ENCODE measurements around the gene TOMM34. TPM values are rescaled to one million over a fixed set of nuclear protein-coding genes. Genes with fewer than 3 reads are reported as not detected.

Gene TOMM34
- total RNA-seq, 4 donors from 2014 or later: 5.8 to 14.8 (median 13.9) TPM

DNA sequence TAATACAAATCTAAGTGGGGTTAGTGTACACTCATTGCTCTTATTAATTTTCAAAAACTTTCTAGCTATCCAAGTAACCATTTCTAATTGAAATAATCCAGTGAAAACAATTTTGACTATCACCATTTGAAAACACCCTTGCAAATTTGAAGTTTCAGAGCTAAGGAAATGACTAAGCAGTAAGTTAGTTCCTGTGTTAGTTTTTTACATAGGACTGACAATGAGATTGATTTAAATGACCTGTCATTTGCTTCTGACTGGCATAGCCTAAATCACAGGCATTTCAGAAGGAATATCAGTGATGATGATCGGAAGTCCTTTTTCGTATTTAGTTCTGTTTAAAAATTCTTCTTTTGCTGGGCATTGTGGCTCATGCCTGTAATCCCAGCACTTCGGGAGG is 33.1 kb upstream of the TOMM34 start:
- H3K4me3 ChIP-seq: no peak overlapping the region
- DNase-seq (ENCODE audit: extremely low spot score): no peak
- no peaks in the 10 kb centered on the region for H3K27me3 ChIP-seq
- intact Hi-C loops (cut with DNase I): no loop called here
- no peaks in the 10 kb centered on the region for H3K9me3 ChIP-seq
- peak overlapping the region in 2 of 4 donors; percentile 17 to 34 for H3K27ac ChIP-seq (replicated peaks in 1 of 4)
- 87% methylated on average over 3 of the region's 3 CpGs for WGBS
- peaks cover 21 to 41% (median 31%) of the 10 kb centered on the region in 4 donors for H3K36me3 ChIP-seq
- no peak for TF ChIP-seq POLR2AphosphoS5 (IDR thresholded peaks at IDR 0.05)
- TF ChIP-seq EP300 (IDR thresholded peaks at IDR 0.05): no peak
- TF ChIP-seq, protein P1, sequence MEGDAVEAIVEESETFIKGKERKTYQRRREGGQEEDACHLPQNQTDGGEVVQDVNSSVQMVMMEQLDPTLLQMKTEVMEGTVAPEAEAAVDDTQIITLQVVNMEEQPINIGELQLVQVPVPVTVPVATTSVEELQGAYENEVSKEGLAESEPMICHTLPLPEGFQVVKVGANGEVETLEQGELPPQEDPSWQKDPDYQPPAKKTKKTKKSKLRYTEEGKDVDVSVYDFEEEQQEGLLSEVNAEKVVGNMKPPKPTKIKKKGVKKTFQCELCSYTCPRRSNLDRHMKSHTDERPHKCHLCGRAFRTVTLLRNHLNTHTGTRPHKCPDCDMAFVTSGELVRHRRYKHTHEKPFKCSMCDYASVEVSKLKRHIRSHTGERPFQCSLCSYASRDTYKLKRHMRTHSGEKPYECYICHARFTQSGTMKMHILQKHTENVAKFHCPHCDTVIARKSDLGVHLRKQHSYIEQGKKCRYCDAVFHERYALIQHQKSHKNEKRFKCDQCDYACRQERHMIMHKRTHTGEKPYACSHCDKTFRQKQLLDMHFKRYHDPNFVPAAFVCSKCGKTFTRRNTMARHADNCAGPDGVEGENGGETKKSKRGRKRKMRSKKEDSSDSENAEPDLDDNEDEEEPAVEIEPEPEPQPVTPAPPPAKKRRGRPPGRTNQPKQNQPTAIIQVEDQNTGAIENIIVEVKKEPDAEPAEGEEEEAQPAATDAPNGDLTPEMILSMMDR (IDR thresholded peaks at IDR 0.05): no peak
- TF ChIP-seq POLR2A (IDR thresholded peaks at IDR 0.05; ENCODE audit: low read depth): no peak
- peaks cover 9 to 25% (median 22%) of the 10 kb centered on the region in 4 donors for H3K4me1 ChIP-seq

DNA sequence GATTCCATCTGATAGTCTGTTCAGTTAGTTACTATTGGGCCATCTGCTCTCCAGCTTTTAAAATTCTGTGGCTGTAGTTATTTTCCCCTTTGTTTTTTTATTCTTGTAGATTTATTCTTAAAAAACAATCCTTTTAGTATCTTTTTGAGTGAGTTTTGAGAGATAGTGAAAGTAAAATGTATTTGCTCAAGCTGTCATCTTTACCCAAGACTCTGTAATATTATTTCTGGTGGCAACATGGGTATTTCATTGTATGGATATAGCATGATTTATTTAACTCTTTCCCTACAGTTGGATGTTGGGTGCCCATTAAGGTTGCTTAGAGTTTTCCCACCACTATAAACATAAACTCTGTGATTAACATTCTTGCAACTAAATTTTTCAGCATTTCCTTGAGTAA is 30.8 kb upstream of the TOMM34 start:
- Histone ChIP-seq H3K4me3 (peak overlapping the region; percentile 0 to 28 (median 10)), H3K9me3 (no peaks in the 10 kb centered on the region), H3K4me1 (peaks cover 9 to 25% (median 22%) of the 10 kb centered on the region in 4 donors), H3K27me3 (no peaks in the 10 kb centered on the region), H3K36me3 (peaks cover 5 to 41% (median 20%) of the 10 kb centered on the region in 4 donors), H3K27ac (replicated peaks in 1 of 4) (peak overlapping the region; percentile 35 to 57 (median 50))
- TF ChIP-seq POLR2AphosphoS5 (IDR thresholded peaks at IDR 0.05) (no peak), EP300 (IDR thresholded peaks at IDR 0.05) (no peak), POLR2A (IDR thresholded peaks at IDR 0.05; ENCODE audit: low read depth) (no peak)
- TF ChIP-seq, protein P1 (IDR thresholded peaks at IDR 0.05): no peak
- intact Hi-C loops (cut with DNase I): no loop called here
- DNase-seq (ENCODE audit: extremely low spot score): no peak

DNA sequence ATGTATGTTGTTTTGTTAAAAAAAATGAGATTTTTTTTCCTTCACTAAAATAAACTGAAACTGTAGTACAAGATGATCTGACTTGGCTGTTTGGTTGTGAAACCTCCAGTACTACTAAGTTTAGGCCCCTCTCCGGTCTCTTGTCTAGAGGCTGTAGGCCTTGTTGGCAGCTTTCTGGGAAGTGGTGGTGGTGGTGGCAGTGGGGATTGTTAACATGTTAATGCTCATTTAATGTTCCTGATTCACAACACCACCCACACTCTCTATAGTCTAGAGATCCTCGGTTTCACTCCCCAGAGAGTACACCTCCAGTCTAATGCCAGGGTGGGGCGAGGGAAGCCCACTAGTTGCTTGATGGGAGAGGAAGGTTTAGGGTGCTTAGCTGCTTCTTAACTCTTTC is 30.2 kb upstream of the TOMM34 start:
- TF ChIP-seq POLR2A (IDR thresholded peaks at IDR 0.05; ENCODE audit: low read depth): no peak
- TF ChIP-seq EP300 (IDR thresholded peaks at IDR 0.05): no peak
- TF ChIP-seq POLR2AphosphoS5 (IDR thresholded peaks at IDR 0.05): no peak
- TF ChIP-seq, protein P1 (IDR thresholded peaks at IDR 0.05): no peak
- Histone ChIP-seq H3K4me1 (peaks cover 9 to 25% (median 22%) of the 10 kb centered on the region in 4 donors), H3K27me3 (no peaks in the 10 kb centered on the region), H3K4me3 (peak overlapping the region; percentile 0 to 28 (median 10)), H3K36me3 (peaks cover 5 to 41% (median 17%) of the 10 kb centered on the region in 4 donors), H3K9me3 (no peaks in the 10 kb centered on the region), H3K27ac (replicated peaks in 1 of 4) (peak overlapping the region; percentile 35 to 57 (median 50))
- WGBS: 62% methylated on average over 3 of the region's 3 CpGs
- intact Hi-C loops (cut with DNase I): no loop called here
- DNase-seq (ENCODE audit: extremely low spot score): no peak

DNA sequence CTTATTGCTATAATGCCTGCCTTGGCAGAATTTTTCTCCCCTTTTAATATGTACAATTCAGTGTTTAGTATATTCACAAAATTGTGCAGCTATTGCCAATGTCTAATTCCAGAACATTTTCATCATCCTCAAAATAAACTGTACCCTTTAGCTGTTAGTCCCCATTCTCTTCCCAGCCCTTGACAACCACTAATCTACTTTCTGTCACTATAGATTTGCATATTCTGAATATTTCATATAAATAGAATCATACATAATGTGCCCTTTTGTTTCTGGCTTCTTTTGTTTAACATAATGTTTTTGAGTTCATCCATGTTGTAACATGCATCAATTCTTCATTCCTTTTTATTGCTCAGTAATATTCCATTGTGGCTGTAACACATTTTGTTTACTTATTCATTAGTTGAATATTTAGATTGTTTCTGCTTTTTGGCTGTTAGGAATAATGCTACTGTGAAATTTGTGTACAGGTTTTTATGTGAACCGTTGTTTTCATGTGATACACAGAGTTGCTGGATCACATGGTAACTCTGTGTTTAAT is 28.5 kb upstream of the TOMM34 start:
- H3K36me3 ChIP-seq: peaks cover 0 to 50% (median 20%) of the 10 kb centered on the region in 4 donors
- H3K9me3 ChIP-seq: no peaks in the 10 kb centered on the region
- 92% methylated on average over 1 of the region's 1 CpG for WGBS
- H3K27me3 ChIP-seq: no peaks in the 10 kb centered on the region
- peaks cover 7 to 23% (median 20%) of the 10 kb centered on the region in 4 donors for H3K4me1 ChIP-seq
- TF ChIP-seq EP300 (IDR thresholded peaks at IDR 0.05): no peak
- DNase-seq (ENCODE audit: extremely low spot score): no peak
- H3K27ac ChIP-seq (replicated peaks in 1 of 4): no peak overlapping the region
- intact Hi-C loops (cut with DNase I): no loop called here
- H3K4me3 ChIP-seq: no peak overlapping the region

DNA sequence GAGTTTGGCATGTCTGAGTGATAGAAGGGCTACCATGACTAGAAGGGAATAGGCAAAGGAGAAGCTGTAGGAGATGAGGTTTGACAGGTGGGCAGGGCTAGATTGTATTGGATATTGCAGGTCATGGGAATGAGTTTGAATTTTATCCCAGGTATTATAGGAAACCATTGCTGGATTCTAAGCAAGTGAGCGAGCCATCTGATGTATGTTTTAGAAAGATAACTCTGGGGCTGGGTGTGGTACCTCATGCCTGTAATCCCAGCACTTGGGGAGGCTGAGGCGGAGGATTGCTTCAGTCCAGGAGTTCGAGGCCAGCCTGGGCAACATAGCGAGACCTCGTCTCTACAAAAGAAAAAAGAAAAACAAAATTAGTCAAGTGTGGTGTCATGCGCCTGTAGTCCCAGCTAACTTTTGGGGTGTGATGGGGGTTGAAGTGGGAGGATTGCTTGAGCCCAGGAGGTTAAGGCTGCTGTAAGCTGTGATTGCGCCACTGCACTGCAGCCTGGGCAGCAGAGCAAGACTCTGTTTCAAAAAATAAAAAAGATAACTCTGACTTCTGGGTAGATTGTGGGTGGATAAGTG is 23.0 kb upstream of the TOMM34 start:
- Histone ChIP-seq H3K27me3 (no peaks in the 10 kb centered on the region), H3K36me3 (peaks cover 6 to 95% (median 48%) of the 10 kb centered on the region in 4 donors), H3K4me3 (no peak overlapping the region), H3K9me3 (no peaks in the 10 kb centered on the region), H3K27ac (replicated peaks in 1 of 4) (no peak overlapping the region), H3K4me1 (peaks cover 0 to 9% (median 2%) of the 10 kb centered on the region in 4 donors)
- WGBS: 95% methylated on average over 7 of the region's 7 CpGs
- TF ChIP-seq EP300 (IDR thresholded peaks at IDR 0.05): no peak
- TF ChIP-seq POLR2AphosphoS5 (IDR thresholded peaks at IDR 0.05): no peak
- TF ChIP-seq, protein P1 (IDR thresholded peaks at IDR 0.05): no peak
- no peak for TF ChIP-seq POLR2A (IDR thresholded peaks at IDR 0.05; ENCODE audit: low read depth)
- intact Hi-C loops (cut with DNase I): no loop called here
- no peak for DNase-seq (ENCODE audit: extremely low spot score)
